H1 (cell line): ENCODE results near the gene PLK5. TPM values are rescaled to one million over a fixed set of nuclear protein-coding genes. Genes with fewer than 3 reads are reported as not detected.
A peak's percentile ranks its signal among the peaks of the same experiment; 100 is the strongest.

Source experiments
- CTCF ChIA-PET: fragments of 300-600 bp; sonication (Branson Sonifier 250); formaldehyde crosslinking; loops from one replicate; lab custom pipeline; 2021; ENCODE audit not compliant: partially characterized antibody; lab: Charles Lee
- POLR2A ChIA-PET: fragments of 300-600 bp; sonication (Branson Sonifier 250); formaldehyde crosslinking; loops from one replicate; lab custom pipeline; 2021; ENCODE audit warnings: inconsistent platforms; ENCODE audit not compliant: partially characterized antibody; lab: Charles Lee
- DNase-seq, 2 experiments: peaks; one replicate each; pipeline versions ENCODE4 v3.0.0 to v3.0.0-alpha.2; 2010 to 2022; ENCODE audit warnings: low spot score in 2 of 2, low read depth in 1 of 2, mixed read lengths in 1 of 2
- FAIRE-seq: peaks from 2 replicates; lab custom pipeline; 2011; peaks lifted over from hg19 to GRCh38; lab: Jason Lieb, UNC
- H2AFZ ChIP-seq: 2 replicates; pipeline ENCODE4 v1.8.1; 2012; ENCODE audit warnings: low read length, inconsistent platforms
- H2AK5ac ChIP-seq: 2 replicates; pipeline ENCODE4 v1.6.1; 2013; ENCODE audit warnings: low read depth, low read length
- H2BK120ac ChIP-seq: replicated peaks from 2 replicates; pipeline ENCODE3; 2013; ENCODE audit warnings: low read depth, low read length, inconsistent platforms
- H2BK12ac ChIP-seq: 2 replicates; pipeline ENCODE4 v1.6.1; 2013; ENCODE audit warnings: low read depth, low read length
- H2BK15ac ChIP-seq: 2 replicates; pipeline ENCODE4 v1.6.1; 2013; ENCODE audit warnings: low read length
- H2BK20ac ChIP-seq: 2 replicates; pipeline ENCODE4 v1.6.1; 2013; ENCODE audit warnings: low read length
- H2BK5ac ChIP-seq: 2 replicates; pipeline ENCODE4 v1.6.1; 2013; ENCODE audit warnings: low read depth, low read length
- H3K14ac ChIP-seq: 2 replicates; pipeline ENCODE4 v1.6.1; 2013; ENCODE audit warnings: inconsistent platforms; ENCODE audit not compliant: insufficient read length
- H3K18ac ChIP-seq: 2 replicates; pipeline ENCODE4 v1.6.1; 2013; ENCODE audit warnings: low read length; ENCODE audit errors: extremely low read depth
- H3K23ac ChIP-seq: 2 replicates; pipeline ENCODE4 v1.6.1; 2013; ENCODE audit warnings: inconsistent platforms; ENCODE audit not compliant: insufficient read length
- H3K23me2 ChIP-seq: 2 replicates; pipeline ENCODE4 v1.6.1; 2013; ENCODE audit warnings: low read depth, low read length
- H3K27ac ChIP-seq: 2 replicates; pipeline ENCODE4 v1.6.1; 2011; ENCODE audit warnings: low read depth, low read length, inconsistent platforms
- H3K27me3 ChIP-seq, 4 experiments: replicated peaks in 1 of 4; 1 replicate in 1 of 4; 2 replicates in 3 of 4; pipeline versions ENCODE4 v1.6.1 to v1.8.1; 2011 to 2013; ENCODE audit warnings: low read length in 3 of 4, mild to moderate bottlenecking in 3 of 4, inconsistent platforms in 2 of 4, mixed read lengths in 2 of 4, moderate library complexity in 1 of 4; ENCODE audit not compliant: control insufficient read depth in 3 of 4, insufficient read depth in 3 of 4; ENCODE audit errors: extremely low read depth in 1 of 4
- H3K36me3 ChIP-seq, 4 experiments: 2 replicates each; pipeline versions ENCODE4 v1.6.1 to v1.8.1; 2011 to 2013; ENCODE audit warnings: mild to moderate bottlenecking in 4 of 4, low read length in 3 of 4, moderate library complexity in 2 of 4, control low read depth in 1 of 4, inconsistent platforms in 1 of 4; ENCODE audit not compliant: insufficient read depth in 4 of 4, control insufficient read depth in 2 of 4
- H3K4ac ChIP-seq: replicated peaks from 2 replicates; pipeline ENCODE3; 2013; ENCODE audit warnings: low read length, low read depth, mixed read lengths, inconsistent platforms; ENCODE audit not compliant: insufficient read length
- H3K4me1 ChIP-seq, 4 experiments: replicated peaks in 1 of 4; 1 replicate in 1 of 4; 2 replicates in 3 of 4; pipeline versions ENCODE4 v1.6.1 to v1.8.1; 2011 to 2013; ENCODE audit warnings: low read length in 3 of 4, inconsistent platforms in 2 of 4, mixed read lengths in 1 of 4; ENCODE audit not compliant: insufficient read depth in 4 of 4, control insufficient read depth in 3 of 4
- H3K4me2 ChIP-seq, 2 experiments: 2 replicates each; pipeline versions ENCODE4 v1.6.1 to v1.8.1; 2011 to 2013; ENCODE audit warnings: low read depth in 2 of 2, low read length in 2 of 2, control low read depth in 1 of 2, inconsistent platforms in 1 of 2, mild to moderate bottlenecking in 1 of 2; ENCODE audit not compliant: insufficient read depth in 1 of 2
- H3K4me3 ChIP-seq, 4 experiments: fragments of 200-600, 300-600 bp in 1 of 4; sonication (generic), shearing (Covaris generic), sonication (Bioruptor Twin) in 1 of 4; 2 replicates each; pipeline versions ENCODE4 v1.5.1 to v1.8.1; 2011 to 2016; ENCODE audit warnings: low read length in 4 of 4, low read depth in 3 of 4, control low read depth in 2 of 4, inconsistent platforms in 2 of 4, mild to moderate bottlenecking in 2 of 4, mixed read lengths in 1 of 4, moderate library complexity in 1 of 4; ENCODE audit not compliant: insufficient read depth in 2 of 4; ENCODE audit errors: extremely low read depth in 1 of 4
- H3K56ac ChIP-seq: replicated peaks from 2 replicates; pipeline ENCODE3; 2013; ENCODE audit warnings: low read depth, mild to moderate bottlenecking, mixed read lengths, low read length, inconsistent platforms; ENCODE audit not compliant: insufficient read length
- H3K79me1 ChIP-seq: 2 replicates; pipeline ENCODE4 v1.6.1; 2013; ENCODE audit warnings: low read depth, low read length, control low read depth
- H3K79me2 ChIP-seq, 2 experiments: 2 replicates each; pipeline versions ENCODE4 v1.6.1 to v1.8.1; 2012 to 2013; ENCODE audit warnings: low read length in 2 of 2, mild to moderate bottlenecking in 2 of 2, inconsistent platforms in 1 of 2; ENCODE audit not compliant: insufficient read depth in 2 of 2, control insufficient read depth in 1 of 2
- H3K9ac ChIP-seq, 4 experiments: replicated peaks in 1 of 4; 1 replicate in 1 of 4; 2 replicates in 3 of 4; pipeline versions ENCODE4 v1.6.1 to v1.8.1; 2011 to 2013; ENCODE audit warnings: low read depth in 3 of 4, low read length in 3 of 4, control low read depth in 2 of 4, mild to moderate bottlenecking in 2 of 4, moderate library complexity in 2 of 4, inconsistent platforms in 1 of 4; ENCODE audit errors: extremely low read depth in 1 of 4
- H3K9me3 ChIP-seq, 2 experiments: 2 replicates each; pipeline versions ENCODE4 v1.6.1 to v1.8.1; 2012 to 2013; ENCODE audit warnings: mild to moderate bottlenecking in 2 of 2, moderate library complexity in 2 of 2, control low read depth in 1 of 2, inconsistent platforms in 1 of 2, low read depth in 1 of 2, low read length in 1 of 2, mixed read lengths in 1 of 2; ENCODE audit not compliant: insufficient read depth in 2 of 2
- H4K20me1 ChIP-seq, 2 experiments: replicated peaks in 1 of 2; 2 replicates each; pipeline versions ENCODE3 to v1.8.1; 2011 to 2013; ENCODE audit warnings: inconsistent platforms in 2 of 2, low read length in 2 of 2, mild to moderate bottlenecking in 1 of 2; ENCODE audit not compliant: insufficient read depth in 2 of 2, control insufficient read depth in 1 of 2
- H4K5ac ChIP-seq: 2 replicates; pipeline ENCODE4 v1.6.1; 2013; ENCODE audit warnings: low read length, low read depth, mixed read lengths, inconsistent platforms; ENCODE audit not compliant: insufficient read length
- H4K8ac ChIP-seq: 2 replicates; pipeline ENCODE4 v1.8.0; 2013; ENCODE audit warnings: mild to moderate bottlenecking, moderate library complexity, low read length, inconsistent platforms; ENCODE audit not compliant: insufficient read depth; ENCODE audit errors: extremely low read depth
- H4K91ac ChIP-seq: replicated peaks from 2 replicates; pipeline ENCODE3; 2013; ENCODE audit warnings: low read length, mixed read lengths, inconsistent platforms; ENCODE audit not compliant: insufficient read length
- CBX8 ChIP-seq: fragments of 300-800, 300-1000 bp; sonication (generic); IDR thresholded peaks from 2 replicates; pipeline ENCODE4 v1.7.1; 2016; ENCODE audit warnings: low read depth, low read length, borderline replicate concordance
- EZH2 ChIP-seq: fragments of 200-600 bp; sonication (generic); IDR thresholded peaks from 2 replicates; pipeline ENCODE4 v1.7.1; 2012; ENCODE audit warnings: low read depth, mild to moderate bottlenecking, moderate library complexity, low read length, inconsistent platforms; ENCODE audit not compliant: severe bottlenecking
- HDAC2 ChIP-seq, 2 experiments: fragments of 300-600 bp in 1 of 2; sonication (generic) in 1 of 2; IDR thresholded peaks; 2 replicates each; pipeline ENCODE4 v1.6.1; 2011 to 2012; ENCODE audit warnings: low read depth in 2 of 2, low read length in 2 of 2, mild to moderate bottlenecking in 2 of 2, moderate library complexity in 2 of 2, borderline replicate concordance in 1 of 2, inconsistent platforms in 1 of 2
- NRF1 ChIP-seq: IDR thresholded peaks from 2 replicates; pipeline ENCODE4 v1.6.1; 2011; ENCODE audit warnings: mild to moderate bottlenecking, low read depth, low read length, improper control_type of control experiment
- POLR2A ChIP-seq, 2 experiments: IDR thresholded peaks; 1 replicate in 1 of 2; 2 replicates in 1 of 2; pipeline ENCODE4 v1.6.1; 2011; ENCODE audit warnings: low read depth in 2 of 2, low read length in 2 of 2, mild to moderate bottlenecking in 2 of 2; ENCODE audit errors: control extremely low read depth in 1 of 2
- RXRA ChIP-seq: IDR thresholded peaks from 2 replicates; pipeline ENCODE4 v1.6.1; 2011; ENCODE audit warnings: low read depth, mild to moderate bottlenecking, low read length, moderate library complexity; ENCODE audit not compliant: insufficient read depth
- SIN3A ChIP-seq, 2 experiments: IDR thresholded peaks in 1 of 2; conservative IDR thresholded peaks in 1 of 2; 2 replicates each; pipeline ENCODE4 v1.6.1; 2011 to 2012; ENCODE audit warnings: low read length in 2 of 2, improper control_type of control experiment in 1 of 2, low read depth in 1 of 2, mild to moderate bottlenecking in 1 of 2
- SRF ChIP-seq: IDR thresholded peaks from 2 replicates; pipeline ENCODE4 v1.6.1; 2011; ENCODE audit warnings: mild to moderate bottlenecking, low read depth, low read length, moderate library complexity
- TEAD4 ChIP-seq: IDR thresholded peaks from 2 replicates; pipeline ENCODE4 v1.6.1; 2012; ENCODE audit warnings: low read depth, low read length, inconsistent platforms, mixed read lengths
- YY1 ChIP-seq: IDR thresholded peaks from 2 replicates; pipeline ENCODE4 v1.6.1; 2011; ENCODE audit warnings: low read depth, mild to moderate bottlenecking, low read length
- WGBS, 2 experiments: shearing (Covaris generic) in 1 of 2; methylation state at CpG; one replicate each; pipeline versions ENCODE4 v1.1.6 to v1.1.7; 2013 to 2015; ENCODE audit warnings: low lambda C conversion rate in 2 of 2, mixed read lengths in 2 of 2, inconsistent platforms in 1 of 2, low coverage in 1 of 2, missing lambda C conversion rate in 1 of 2; ENCODE audit not compliant: insufficient replicate concordance in 2 of 2, insufficient coverage in 1 of 2, insufficient read length in 1 of 2; ENCODE audit errors: extremely low coverage in 1 of 2, missing lambda C conversion rate in 1 of 2; 5-methylcytosine and 5-hydroxymethylcytosine counted together
- polyA plus RNA-seq, 7 experiments: library from polyadenylated mRNA; depleted of rRNA in 3 of 7; stranded (reverse) in 5 of 7; unstranded in 2 of 7; fragments of >200 nt in 5 of 7; fragments of 200-250 nt in 2 of 7; gene quantifications; 1 replicate in 5 of 7; 2 replicates in 1 of 7; 4 replicates in 1 of 7; pipeline versions ENCODE4 v1.2.1 to v1.2.3, GENCODE V29; 2011 to 2013; ENCODE audit warnings: missing spikeins in 2 of 7, mixed read lengths in 2 of 7
- total RNA-seq: library from RNA; stranded (reverse); fragmentation: NEBNext Ultra II Directional; extraction: Animal tissue kit (Norgen Biotek cat#: 25700); gene quantifications from 2 replicates; pipeline ENCODE4 v1.2.1, GENCODE V29; 2021

The PLK5 gene
- total and polyA plus RNA-seq, 2 of the 8 experiments (the other 6 are each of a cell fraction or from before 2014, with no cell fraction given): 0.43 to 0.45 TPM

DNA sequence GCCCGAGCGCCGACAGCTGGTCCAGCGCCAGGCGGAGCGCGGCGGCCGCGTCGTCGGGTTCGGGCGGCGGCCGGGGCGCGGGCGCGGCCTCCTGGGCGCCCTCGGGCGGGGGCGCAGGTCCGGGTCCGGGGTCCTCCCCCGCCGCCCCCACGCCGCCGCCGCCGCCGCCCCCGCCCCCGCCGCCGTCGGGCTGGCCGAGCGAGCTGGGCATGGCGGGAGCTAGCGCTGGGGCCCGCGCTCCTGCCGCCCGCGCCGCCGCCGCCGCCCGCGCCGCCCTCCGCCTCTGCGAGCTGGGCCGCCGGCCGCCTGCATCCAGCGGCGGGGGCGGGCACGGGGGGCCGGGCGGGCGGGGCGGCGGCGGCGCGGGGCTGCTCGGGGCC lies 44.0 kb downstream of the PLK5 start:
- Histone ChIP-seq H4K20me1 (peaks cover 17 to 21% of the 10 kb centered on the region in 2 experiments), H3K23ac (no peak overlapping the region), H3K79me1 (peaks cover 13% of the 10 kb centered on the region), H4K91ac (no peak overlapping the region), H3K36me3 (no peaks in the 10 kb centered on the region; a peak in 3 of 8 replicates), H3K14ac (no peak overlapping the region), H3K9me3 (peaks cover 0 to 8% of the 10 kb centered on the region in 2 experiments; a peak in 2 of 4 replicates), H3K23me2 (peaks cover 3% of the 10 kb centered on the region; the same call in 1 of the 2 replicates), H2AK5ac (no peak overlapping the region), H4K8ac (no peak overlapping the region), H3K27ac (no peak overlapping the region), H3K9ac (peak overlapping the region in 1 of 4 experiments; percentile 95; a peak in 1 of 7 replicates), H2BK120ac (no peak overlapping the region), H2BK15ac (no peak overlapping the region), H3K27me3 (peaks cover 8 to 26% (median 14%) of the 10 kb centered on the region in 4 experiments), H2BK5ac (no peak overlapping the region), H2BK12ac (no peak overlapping the region), H3K56ac (no peak overlapping the region), H3K4me3 (peak overlapping the region in 1 of 4 experiments; percentile 68; a peak in 1 of 8 replicates), H3K4ac (no peak overlapping the region), H2BK20ac (no peak overlapping the region), H3K4me1 (peaks cover 0 to 10% (median 7%) of the 10 kb centered on the region in 4 experiments; a peak in 6 of 7 replicates), H4K5ac (no peak overlapping the region), H2AFZ (no peak overlapping the region), H3K79me2 (peaks cover 12 to 42% of the 10 kb centered on the region in 2 experiments), H3K18ac (no peak overlapping the region), H3K4me2 (no peak overlapping the region)
- CTCF ChIA-PET: interaction anchor here (1.0 kb wide), 1 partner anchor 23 kb away, joined by 3 read pairs; no protein-coding TSS in a partner anchor
- FAIRE-seq: no peak
- no CpG with 5 or more reads among the region's 73 CpGs for WGBS, 2 experiments
- no peak for DNase-seq
- POLR2A ChIA-PET: interaction anchor here (0.7 to 3.0 kb wide), 4 partner anchors 9 to 97 kb away, joined by 3 to 18 read pairs (median 6); no protein-coding TSS in a partner anchor
- TF ChIP-seq NRF1 (no peak), RXRA (no peak), TEAD4 (no peak), CBX8 (no peak), POLR2A (IDR thresholded peaks at IDR 0.05; ENCODE audit: control extremely low read depth in 1 of 2, low read depth in 2 of 2, low read length in 2 of 2) (no peak), EZH2 (no peak), SIN3A (conservative IDR thresholded peaks at IDR 0.05 in 1 of 2, IDR thresholded peaks at IDR 0.05 in 1 of 2; ENCODE audit: low read depth in 1 of 2, low read length in 2 of 2) (no peak), SRF (no peak), HDAC2 (IDR thresholded peaks at IDR 0.05; ENCODE audit: borderline replicate concordance in 1 of 2, low read depth in 2 of 2, low read length in 2 of 2) (no peak), YY1 (no peak)
